Testis (tissue), 2 donors: ENCODE results near the gene MRPL36.

Source experiments
- POLR2A ChIP-seq: fragments of 450-650 bp; IDR thresholded peaks from one replicate; pipeline ENCODE4 v1.6.1; 2017; ENCODE audit warnings: antibody characterized with exemption, mild to moderate bottlenecking, moderate library complexity
- TF ChIP-seq, protein P1 (sequence below), 3 experiments: fragments of 450-650 bp in 2 of 3; fragments of 200-600 bp in 1 of 3; sonication (generic) in 1 of 3; IDR thresholded peaks; one replicate each; pipeline ENCODE4 v1.5.1; 2016 to 2019; ENCODE audit warnings: antibody characterized with exemption in 3 of 3, mild to moderate bottlenecking in 2 of 3, moderate library complexity in 1 of 3

DNA sequence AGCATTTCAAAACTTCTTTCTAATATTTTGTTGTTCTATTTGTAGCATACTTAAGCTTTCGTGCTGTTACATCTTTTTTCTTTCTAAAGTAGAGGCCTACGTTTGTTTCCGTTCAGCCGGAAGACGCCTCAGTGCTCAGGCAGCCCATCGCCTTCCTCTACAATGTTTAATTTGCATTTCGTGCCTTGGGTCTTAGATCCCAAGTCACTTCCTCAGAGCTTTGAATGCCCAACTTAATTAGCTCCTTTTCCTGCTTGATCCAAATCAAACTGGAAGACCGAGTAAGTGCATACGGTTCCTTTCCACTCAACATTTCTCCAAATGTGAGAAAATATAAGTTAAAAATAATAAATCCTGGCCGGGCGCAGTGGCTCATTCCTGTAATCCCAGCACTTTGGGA is 43.2 kb downstream of the MRPL36 start:
- TF ChIP-seq, protein P1, sequence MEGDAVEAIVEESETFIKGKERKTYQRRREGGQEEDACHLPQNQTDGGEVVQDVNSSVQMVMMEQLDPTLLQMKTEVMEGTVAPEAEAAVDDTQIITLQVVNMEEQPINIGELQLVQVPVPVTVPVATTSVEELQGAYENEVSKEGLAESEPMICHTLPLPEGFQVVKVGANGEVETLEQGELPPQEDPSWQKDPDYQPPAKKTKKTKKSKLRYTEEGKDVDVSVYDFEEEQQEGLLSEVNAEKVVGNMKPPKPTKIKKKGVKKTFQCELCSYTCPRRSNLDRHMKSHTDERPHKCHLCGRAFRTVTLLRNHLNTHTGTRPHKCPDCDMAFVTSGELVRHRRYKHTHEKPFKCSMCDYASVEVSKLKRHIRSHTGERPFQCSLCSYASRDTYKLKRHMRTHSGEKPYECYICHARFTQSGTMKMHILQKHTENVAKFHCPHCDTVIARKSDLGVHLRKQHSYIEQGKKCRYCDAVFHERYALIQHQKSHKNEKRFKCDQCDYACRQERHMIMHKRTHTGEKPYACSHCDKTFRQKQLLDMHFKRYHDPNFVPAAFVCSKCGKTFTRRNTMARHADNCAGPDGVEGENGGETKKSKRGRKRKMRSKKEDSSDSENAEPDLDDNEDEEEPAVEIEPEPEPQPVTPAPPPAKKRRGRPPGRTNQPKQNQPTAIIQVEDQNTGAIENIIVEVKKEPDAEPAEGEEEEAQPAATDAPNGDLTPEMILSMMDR (IDR thresholded peaks at IDR 0.05): no peak
- TF ChIP-seq POLR2A: no peak
